Osteoblast (primary cell): ENCODE data around the gene EIF4A3. TPM values are rescaled to one million over a fixed set of nuclear protein-coding genes. Genes with fewer than 3 reads are reported as not detected.

Source experiments
- DNase-seq: peaks from one replicate; pipeline ENCODE4 v3.0.0; 2011; ENCODE audit warnings: low spot score, mixed read lengths; ENCODE audit not compliant: insufficient read length; ENCODE audit errors: missing footprints
- H2AFZ ChIP-seq: 2 replicates; pipeline ENCODE4 v1.6.0; 2011; ENCODE audit warnings: mild to moderate bottlenecking, low read length
- H3K27ac ChIP-seq: 2 replicates; pipeline ENCODE4 v1.5.1; 2011; ENCODE audit warnings: mild to moderate bottlenecking, low read depth, low read length, moderate library complexity
- H3K27me3 ChIP-seq: 2 replicates; pipeline ENCODE4 v1.6.0; 2012; ENCODE audit warnings: mild to moderate bottlenecking, control low read depth, inconsistent platforms, low read length, moderate library complexity; ENCODE audit not compliant: insufficient read depth
- H3K36me3 ChIP-seq: 2 replicates; pipeline ENCODE4 v1.5.1; 2011; ENCODE audit warnings: mild to moderate bottlenecking, low read length, control low read depth, moderate library complexity; ENCODE audit not compliant: insufficient read depth
- H3K4me1 ChIP-seq: 2 replicates; pipeline ENCODE4 v1.5.1; 2011; ENCODE audit warnings: mild to moderate bottlenecking, low read length, control low read depth, moderate library complexity; ENCODE audit not compliant: insufficient read depth
- H3K4me2 ChIP-seq: 2 replicates; pipeline ENCODE4 v1.6.0; 2011; ENCODE audit warnings: mild to moderate bottlenecking, low read length; ENCODE audit not compliant: insufficient read depth
- H3K4me3 ChIP-seq: fragments of 200-600 bp; sonication (generic); 3 replicates; pipeline ENCODE4 v1.5.1; 2012; ENCODE audit warnings: mild to moderate bottlenecking, low read length, inconsistent platforms; ENCODE audit not compliant: insufficient read depth
- H3K79me2 ChIP-seq: 2 replicates; pipeline ENCODE4 v1.6.0; 2012; ENCODE audit warnings: mild to moderate bottlenecking, low read length, control low read depth, inconsistent platforms; ENCODE audit not compliant: insufficient read depth
- H3K9me3 ChIP-seq: 2 replicates; pipeline ENCODE4 v1.5.1; 2011; ENCODE audit warnings: low read depth, low read length, control low read depth
- H4K20me1 ChIP-seq: 2 replicates; pipeline ENCODE4 v1.6.0; 2012; ENCODE audit warnings: mild to moderate bottlenecking, low read length, control low read depth; ENCODE audit not compliant: insufficient read depth
- total RNA-seq: library from RNA; depleted of rRNA; stranded (reverse); fragments of >200 nt; gene quantifications from 2 replicates; pipeline ENCODE4 v1.2.3, GENCODE V29; 2012
- TF ChIP-seq, protein P1 (sequence below): IDR thresholded peaks from 2 replicates; pipeline ENCODE4 v1.5.1; 2011; ENCODE audit warnings: mild to moderate bottlenecking, low read depth, low read length, moderate library complexity; ENCODE audit errors: extremely low read depth

The EIF4A3 gene
- total RNA-seq, 1 donor, result 44.5 TPM

DNA sequence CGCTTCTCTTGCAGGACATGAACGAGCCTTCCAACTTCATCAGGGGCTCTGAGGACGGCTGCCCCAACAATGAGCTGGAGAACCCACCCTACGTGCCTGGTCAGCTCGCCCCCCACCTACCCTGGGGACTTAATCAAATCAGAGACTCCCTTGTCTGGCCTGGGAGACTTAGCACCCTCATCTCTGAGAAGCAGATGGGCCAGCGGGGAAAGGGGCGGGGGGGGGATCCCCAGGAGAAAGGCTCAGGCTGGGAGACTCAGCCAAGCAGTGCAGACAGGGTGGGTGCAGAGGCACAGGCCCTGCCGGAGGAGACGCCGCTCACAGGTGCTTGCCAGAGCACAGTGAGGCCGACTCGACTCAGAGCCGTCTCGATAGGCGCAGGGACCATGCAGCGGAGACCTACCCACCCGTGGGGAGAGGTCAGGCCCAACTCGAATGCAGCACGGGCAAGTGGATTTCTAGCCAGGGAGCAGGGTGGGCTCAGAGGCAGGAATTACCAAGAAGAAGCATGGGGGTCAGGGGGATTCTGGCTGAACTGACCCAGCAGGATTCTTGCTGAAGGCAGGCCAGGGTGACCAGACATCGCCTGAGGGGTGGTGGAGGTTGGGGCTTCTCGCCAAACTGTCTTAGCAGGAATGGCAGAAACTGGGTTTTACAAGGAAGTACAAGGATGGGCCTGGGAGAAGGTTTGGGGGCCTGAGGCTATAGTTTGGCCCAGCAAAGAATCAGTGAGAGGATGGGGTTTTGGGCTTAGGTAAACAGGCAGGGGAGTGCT lies 35.8 kb downstream of the EIF4A3 start:
- H3K79me2 ChIP-seq, result no peaks in the 10 kb centered on the region
- H3K27me3 ChIP-seq, result no peaks in the 10 kb centered on the region
- no peaks in the 10 kb centered on the region for H3K36me3 ChIP-seq
- DNase-seq, result peak; percentile 55
- no peak overlapping the region for H3K4me3 ChIP-seq
- no peak overlapping the region for H2AFZ ChIP-seq
- TF ChIP-seq, protein P1, sequence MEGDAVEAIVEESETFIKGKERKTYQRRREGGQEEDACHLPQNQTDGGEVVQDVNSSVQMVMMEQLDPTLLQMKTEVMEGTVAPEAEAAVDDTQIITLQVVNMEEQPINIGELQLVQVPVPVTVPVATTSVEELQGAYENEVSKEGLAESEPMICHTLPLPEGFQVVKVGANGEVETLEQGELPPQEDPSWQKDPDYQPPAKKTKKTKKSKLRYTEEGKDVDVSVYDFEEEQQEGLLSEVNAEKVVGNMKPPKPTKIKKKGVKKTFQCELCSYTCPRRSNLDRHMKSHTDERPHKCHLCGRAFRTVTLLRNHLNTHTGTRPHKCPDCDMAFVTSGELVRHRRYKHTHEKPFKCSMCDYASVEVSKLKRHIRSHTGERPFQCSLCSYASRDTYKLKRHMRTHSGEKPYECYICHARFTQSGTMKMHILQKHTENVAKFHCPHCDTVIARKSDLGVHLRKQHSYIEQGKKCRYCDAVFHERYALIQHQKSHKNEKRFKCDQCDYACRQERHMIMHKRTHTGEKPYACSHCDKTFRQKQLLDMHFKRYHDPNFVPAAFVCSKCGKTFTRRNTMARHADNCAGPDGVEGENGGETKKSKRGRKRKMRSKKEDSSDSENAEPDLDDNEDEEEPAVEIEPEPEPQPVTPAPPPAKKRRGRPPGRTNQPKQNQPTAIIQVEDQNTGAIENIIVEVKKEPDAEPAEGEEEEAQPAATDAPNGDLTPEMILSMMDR, result no peak
- no peaks in the 10 kb centered on the region for H3K4me1 ChIP-seq
- H4K20me1 ChIP-seq, result no peaks in the 10 kb centered on the region
- H3K9me3 ChIP-seq, result no peaks in the 10 kb centered on the region
- no peak overlapping the region for H3K4me2 ChIP-seq
- no peak overlapping the region for H3K27ac ChIP-seq

DNA sequence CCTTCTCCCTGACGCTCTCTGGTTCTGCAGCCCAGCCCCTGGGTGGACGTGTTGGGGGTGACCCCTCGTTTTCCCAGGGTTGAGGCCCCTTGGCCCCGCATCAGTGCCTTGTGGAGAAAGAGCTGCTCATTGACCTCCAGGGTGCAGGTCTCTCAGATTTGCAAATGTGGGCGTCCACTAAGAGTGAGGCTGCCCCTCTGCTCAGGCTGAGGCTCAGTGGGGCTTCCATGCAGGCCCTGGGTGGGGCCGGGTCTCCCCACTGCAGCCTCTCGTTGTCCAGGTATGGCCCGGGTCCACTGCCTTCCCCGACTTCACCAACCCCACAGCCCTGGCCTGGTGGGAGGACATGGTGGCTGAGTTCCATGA lies 36.5 kb downstream of the EIF4A3 start:
- no peak overlapping the region for H3K4me3 ChIP-seq
- no peak overlapping the region for H3K27ac ChIP-seq
- no peaks in the 10 kb centered on the region for H3K4me1 ChIP-seq
- DNase-seq, result peak; percentile 58
- TF ChIP-seq, protein P1, result no peak
- H3K9me3 ChIP-seq, result no peaks in the 10 kb centered on the region
- no peak overlapping the region for H2AFZ ChIP-seq
- no peaks in the 10 kb centered on the region for H3K27me3 ChIP-seq
- H3K4me2 ChIP-seq, result no peak overlapping the region
- no peaks in the 10 kb centered on the region for H4K20me1 ChIP-seq
- no peaks in the 10 kb centered on the region for H3K36me3 ChIP-seq
- no peaks in the 10 kb centered on the region for H3K79me2 ChIP-seq

DNA sequence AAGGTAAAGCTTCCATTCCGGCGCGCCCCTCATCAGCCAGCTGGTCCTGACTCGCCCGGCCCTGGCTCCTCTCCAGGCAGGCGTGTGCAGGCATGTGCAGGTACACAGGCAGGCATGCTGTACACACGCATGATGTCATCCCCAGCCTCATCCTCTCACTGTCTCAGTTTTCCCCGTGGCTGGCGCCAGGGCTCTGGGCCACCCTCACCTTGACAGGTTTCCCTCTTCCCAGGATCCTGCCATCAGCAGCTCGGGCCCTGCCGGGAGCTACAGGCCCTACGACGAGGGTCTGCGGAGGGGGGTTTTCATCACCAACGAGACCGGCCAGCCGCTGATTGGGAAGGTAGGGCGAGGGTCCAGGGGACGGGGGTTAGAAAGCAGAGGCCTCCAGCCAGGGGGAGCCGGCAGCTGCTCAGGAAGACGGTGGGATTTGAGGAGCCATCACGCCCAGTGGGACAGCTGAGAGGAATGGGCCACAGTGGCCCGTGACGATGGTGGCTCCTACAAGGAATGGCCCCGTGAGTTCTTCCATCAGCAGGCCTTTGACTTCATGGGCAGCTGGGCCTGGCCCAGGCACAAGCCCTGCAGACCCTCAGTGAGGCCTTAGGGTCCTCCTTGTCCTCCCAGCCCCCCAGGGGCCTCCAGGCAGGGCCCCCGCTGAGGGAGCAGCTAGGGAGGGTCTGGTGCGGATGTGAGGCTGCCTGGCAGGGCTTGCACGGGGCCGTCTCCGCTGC lies 37.0 kb downstream of the EIF4A3 start:
- H3K27me3 ChIP-seq, result no peaks in the 10 kb centered on the region
- H2AFZ ChIP-seq, result no peak overlapping the region
- no peaks in the 10 kb centered on the region for H3K9me3 ChIP-seq
- TF ChIP-seq, protein P1, result no peak
- H3K79me2 ChIP-seq, result no peaks in the 10 kb centered on the region
- H3K27ac ChIP-seq, result no peak overlapping the region
- H3K4me3 ChIP-seq, result no peak overlapping the region
- H3K36me3 ChIP-seq, result no peaks in the 10 kb centered on the region
- H3K4me1 ChIP-seq, result no peaks in the 10 kb centered on the region
- peak; percentile 73 for DNase-seq
- no peaks in the 10 kb centered on the region for H4K20me1 ChIP-seq
- H3K4me2 ChIP-seq, result no peak overlapping the region

DNA sequence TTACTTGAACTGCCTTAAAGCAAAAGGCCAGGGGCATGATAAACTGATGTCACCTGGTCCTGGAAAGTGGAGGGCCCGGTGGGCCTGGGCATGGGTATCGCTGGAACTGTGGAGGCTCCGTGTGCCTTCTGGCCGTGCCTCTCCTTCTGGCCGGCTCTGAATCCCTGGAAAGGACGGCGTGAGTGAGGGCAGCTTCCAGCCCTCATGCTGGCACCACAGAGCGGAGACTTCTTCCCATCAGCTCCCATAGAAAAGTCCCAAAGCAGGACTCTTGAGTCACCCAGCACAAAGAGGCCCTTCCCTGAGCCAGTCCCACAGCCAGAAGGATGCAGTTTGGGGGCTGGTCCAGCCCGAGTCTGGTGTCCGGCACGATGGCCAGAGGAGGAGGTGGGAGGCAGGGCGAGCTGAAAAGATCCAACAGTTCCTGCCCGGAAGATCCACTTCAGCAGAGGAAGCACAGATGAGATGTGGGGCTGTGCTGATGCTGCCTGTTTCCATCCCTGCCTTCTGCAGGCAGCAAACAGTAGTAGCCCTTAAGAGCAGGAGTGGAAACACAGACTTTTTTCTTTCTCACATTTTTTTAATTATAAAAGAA lies 37.8 kb downstream of the EIF4A3 start:
- peak; percentile 83 for DNase-seq
- no peaks in the 10 kb centered on the region for H3K9me3 ChIP-seq
- H3K4me3 ChIP-seq, result no peak overlapping the region
- H3K27ac ChIP-seq, result no peak overlapping the region
- H4K20me1 ChIP-seq, result no peaks in the 10 kb centered on the region
- H3K4me1 ChIP-seq, result no peaks in the 10 kb centered on the region
- TF ChIP-seq, protein P1, result no peak
- H3K4me2 ChIP-seq, result no peak overlapping the region
- no peaks in the 10 kb centered on the region for H3K36me3 ChIP-seq
- no peaks in the 10 kb centered on the region for H3K79me2 ChIP-seq
- H3K27me3 ChIP-seq, result no peaks in the 10 kb centered on the region
- no peak overlapping the region for H2AFZ ChIP-seq
